ENCODE measurements around the gene ATAT1. TPM values are rescaled to one million over a fixed set of nuclear protein-coding genes. Genes with fewer than 3 reads are reported as not detected.

The ATAT1 gene
- total and polyA plus RNA-seq, 2 of the 13 experiments (the other 11 are each of a cell fraction or from before 2014, with no cell fraction given): 9.2 to 23.6 TPM

GRCh38 chr6:30690403-30691207 is 63.9 kb downstream of the ATAT1 start, which contains the start of gene NRM (continued):
- TF ChIP-seq LRRFIP1 (CRISPR knock-in tag; conservative IDR thresholded peaks at IDR 0.05): no peak
- TF ChIP-seq ZNF816 (CRISPR knock-in tag; IDR thresholded peaks at IDR 0.05; ENCODE audit: borderline replicate concordance): no peak
- no peak for TF ChIP-seq ARID3A (IDR thresholded peaks at IDR 0.05; ENCODE audit: low read depth, low read length)
- no peak for TF ChIP-seq NFE2 (CRISPR knock-in tag; IDR thresholded peaks at IDR 0.05)
- no peak for TF ChIP-seq ETV6 (CRISPR knock-in tag; conservative IDR thresholded peaks at IDR 0.05)
- no peak for TF ChIP-seq ZNF253 (CRISPR knock-in tag; IDR thresholded peaks at IDR 0.05; ENCODE audit: borderline replicate concordance)
- TF ChIP-seq RFX1 (IDR thresholded peaks at IDR 0.05): no peak
- TF ChIP-seq E2F2 (CRISPR knock-in tag; IDR thresholded peaks at IDR 0.05; ENCODE audit: borderline replicate concordance): no peak
- peak; percentile 47; the same call in 1 of the 2 replicates for TF ChIP-seq KDM3A (CRISPR knock-in tag; IDR thresholded peaks at IDR 0.05; ENCODE audit: low read depth)
- peak; percentile 30; the same call in 1 of the 2 replicates for TF ChIP-seq TFDP1 (CRISPR knock-in tag; IDR thresholded peaks at IDR 0.05; ENCODE audit: borderline replicate concordance)
- TF ChIP-seq ZNF550 (CRISPR knock-in tag; IDR thresholded peaks at IDR 0.05; ENCODE audit: borderline replicate concordance): no peak
- no peak for TF ChIP-seq NFYC (CRISPR knock-in tag; IDR thresholded peaks at IDR 0.05)
- TF ChIP-seq NFAT5 (CRISPR knock-in tag; IDR thresholded peaks at IDR 0.05): no peak
- TF ChIP-seq ZBTB20 (CRISPR knock-in tag; IDR thresholded peaks at IDR 0.05; ENCODE audit: borderline replicate concordance, low read depth): peak; percentile 61; the same call in 1 of the 2 replicates
- no peak for TF ChIP-seq ZNF782 (CRISPR knock-in tag; IDR thresholded peaks at IDR 0.05; ENCODE audit: borderline replicate concordance)
- no peak for TF ChIP-seq SOX6 (IDR thresholded peaks at IDR 0.05)
- peak; percentile 44; the same call in 1 of the 2 replicates for TF ChIP-seq SOX6 (CRISPR knock-in tag; IDR thresholded peaks at IDR 0.05)
